Stimulated activated CD8-positive, alpha-beta memory T cell treated with anti-CD3 and anti-CD28 coated beads, Interleukin-12 subunit alpha, Interleukin-12 subunit beta, amount 100 ng/mL, for 4 hours (primary cell): ENCODE measurements around the gene IQGAP2.

Source experiments
- DNase-seq: peaks from one replicate; pipeline ENCODE4 v3.0.0-alpha.2; 2020; ENCODE audit warnings: low read depth

IQGAP2 gene

GRCh38 chr5:76689321-76690036 is 286.4 kb downstream of the IQGAP2 start:
- DNase-seq: no peak

- DNase-seq: no peak
These were observed 287.1 kb downstream of the IQGAP2 start for GRCh38 chr5:76690037-76690679.

- DNase-seq: no peak
These were observed 287.8 kb downstream of the IQGAP2 start for GRCh38 chr5:76690704-76691466.

- no peak for DNase-seq
These were observed 288.6 kb downstream of the IQGAP2 start for GRCh38 chr5:76691467-76692273.

- DNase-seq: no peak
These were observed 289.1 kb downstream of the IQGAP2 start for GRCh38 chr5:76692274-76692540.

- DNase-seq: no peak
These were observed 289.6 kb downstream of the IQGAP2 start for GRCh38 chr5:76692651-76693050.

- no peak for DNase-seq
These were observed 290.1 kb downstream of the IQGAP2 start for GRCh38 chr5:76693141-76693540.

GRCh38 chr5:76694317-76694716 is 291.2 kb downstream of the IQGAP2 start:
- DNase-seq: no peak

GRCh38 chr5:76695346-76695745 is 292.3 kb downstream of the IQGAP2 start:
- DNase-seq: no peak

GRCh38 chr5:76696251-76696650 is 293.2 kb downstream of the IQGAP2 start:
- no peak for DNase-seq

- DNase-seq: no peak
These were observed 294.6 kb downstream of the IQGAP2 start for GRCh38 chr5:76697670-76698069.

- DNase-seq: no peak
These were observed 297.5 kb downstream of the IQGAP2 start for GRCh38 chr5:76700571-76700970.

- no peak for DNase-seq
These were observed 298.2 kb downstream of the IQGAP2 start for GRCh38 chr5:76701298-76701697.

GRCh38 chr5:76703707-76704106 is 300.6 kb downstream of the IQGAP2 start:
- DNase-seq: no peak

- no peak for DNase-seq
These were observed 301.1 kb downstream of the IQGAP2 start for GRCh38 chr5:76704131-76704663.

- DNase-seq: no peak
These were observed 302.5 kb downstream of the IQGAP2 start for GRCh38 chr5:76705574-76705973.

- DNase-seq: no peak
These were observed 306.7 kb downstream of the IQGAP2 start for GRCh38 chr5:76709762-76710161.

- DNase-seq: no peak
These were observed 307.9 kb downstream of the IQGAP2 start for GRCh38 chr5:76710991-76711390.

GRCh38 chr5:76714751-76715485 is 311.8 kb downstream of the IQGAP2 start:
- DNase-seq: no peak

- DNase-seq: no peak
These were observed 312.3 kb downstream of the IQGAP2 start for GRCh38 chr5:76715486-76715735.

- peak; percentile 38 for DNase-seq
These were observed 312.8 kb downstream of the IQGAP2 start, which contains the start of gene F2R for GRCh38 chr5:76715736-76716455. TSS of gene F2R (plus strand) at chr5:76716126. CDS start at chr5:76716308, 182 bp downstream.
